Iris pigment epithelial cell (primary cell): ENCODE data around the gene RNF220.
"Not testable (repeated sequence)": the region's sequence is repeated elsewhere in the genome, so short reads cannot be mapped to it uniquely, and the experiment has no call there.

ENCODE experiments used
- DNase-seq: peaks from one replicate; pipeline ENCODE4 v3.0.0-alpha.2; 2011; ENCODE audit warnings: low read depth

The RNF220 gene

DNA sequence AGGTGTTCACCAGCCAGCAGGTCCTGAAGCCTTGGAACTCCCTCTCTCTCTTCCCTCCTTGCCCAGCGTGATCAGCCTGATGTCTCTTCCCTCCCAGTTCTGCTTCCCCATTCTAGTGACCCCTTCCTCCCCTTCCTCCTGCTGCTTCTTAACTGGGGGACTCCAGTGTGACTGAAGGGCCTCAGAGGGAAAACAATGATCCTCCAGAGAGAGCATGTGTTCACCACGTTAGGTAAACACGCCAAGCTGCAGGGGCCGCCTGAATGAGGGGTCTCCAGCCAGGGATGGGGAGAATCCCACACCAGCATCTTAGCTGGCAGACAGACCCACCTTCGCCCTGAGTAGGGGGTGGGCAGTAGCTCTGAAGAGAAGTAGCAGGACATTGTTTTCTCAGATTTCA, 144.5 kb downstream of the RNF220 start:
- no peak for DNase-seq

DNA sequence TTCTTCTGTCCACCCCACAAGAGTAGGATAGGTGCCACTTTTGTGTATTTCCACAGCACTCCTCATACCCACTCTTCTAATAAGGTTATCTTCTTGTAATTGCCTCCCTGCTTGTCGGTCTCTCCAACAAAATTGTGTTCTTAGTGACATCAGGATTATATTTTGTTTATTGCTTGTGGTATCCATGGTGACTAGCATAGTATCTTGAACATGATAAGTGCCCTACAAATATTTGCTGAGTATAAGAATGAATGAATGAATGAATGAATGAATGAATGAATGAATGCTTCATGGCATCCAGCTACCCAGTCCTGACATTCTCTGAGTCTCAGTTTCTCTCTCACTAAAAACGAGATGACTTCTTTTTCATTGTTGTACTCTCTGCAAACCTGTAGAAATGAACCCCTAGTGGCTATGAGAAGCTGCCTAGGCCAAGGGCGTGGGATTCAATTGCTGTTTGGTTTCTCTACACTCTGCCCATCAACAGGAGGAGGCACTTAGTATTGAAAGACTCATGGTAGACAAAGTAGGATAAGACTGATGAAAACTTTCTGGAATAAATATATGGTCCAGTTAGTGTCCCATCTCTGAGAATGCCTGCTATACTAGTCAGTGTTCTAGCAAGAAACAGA, 148.2 kb downstream of the RNF220 start:
- DNase-seq = no peak

DNA sequence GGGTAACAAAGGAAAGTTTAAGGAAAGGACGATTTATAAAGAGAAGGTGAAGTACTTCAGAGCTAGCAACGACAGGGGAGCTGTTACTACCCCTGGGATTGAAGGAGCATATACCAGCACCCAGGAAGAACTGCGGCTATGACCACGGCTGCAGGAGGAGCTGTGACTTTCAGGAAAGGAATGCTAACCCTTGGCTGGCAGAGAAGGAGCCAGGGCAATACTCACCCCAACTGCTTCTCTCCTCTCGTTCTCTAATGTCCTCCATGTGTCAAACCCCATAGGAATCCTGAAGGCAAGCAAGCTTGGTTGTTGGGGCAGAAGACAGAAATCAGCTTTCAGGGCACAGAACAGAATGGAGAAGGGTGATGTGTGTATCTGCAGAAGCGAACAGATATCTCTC, 148.7 kb downstream of the RNF220 start:
- DNase-seq = peak; percentile 24

DNA sequence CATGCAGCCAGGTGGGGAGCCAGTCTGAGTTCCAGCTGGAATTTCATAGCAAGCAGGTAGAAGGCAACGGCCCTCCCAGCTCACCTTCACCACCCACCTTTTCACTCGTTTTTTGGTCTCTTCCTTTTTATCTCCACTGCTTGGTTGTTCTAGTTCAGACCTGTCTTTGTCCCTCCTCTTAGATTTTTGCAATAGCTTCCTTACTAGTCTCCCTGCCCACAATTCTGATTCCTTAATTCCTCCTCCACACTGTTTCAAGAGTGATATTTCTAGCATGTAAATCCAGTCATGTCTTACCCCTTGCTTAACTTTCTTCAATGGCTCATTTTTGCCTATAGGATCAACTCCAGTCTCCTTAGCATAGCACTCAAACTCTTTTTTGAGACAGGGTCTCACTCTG, 149.7 kb downstream of the RNF220 start:
- no peak for DNase-seq

DNA sequence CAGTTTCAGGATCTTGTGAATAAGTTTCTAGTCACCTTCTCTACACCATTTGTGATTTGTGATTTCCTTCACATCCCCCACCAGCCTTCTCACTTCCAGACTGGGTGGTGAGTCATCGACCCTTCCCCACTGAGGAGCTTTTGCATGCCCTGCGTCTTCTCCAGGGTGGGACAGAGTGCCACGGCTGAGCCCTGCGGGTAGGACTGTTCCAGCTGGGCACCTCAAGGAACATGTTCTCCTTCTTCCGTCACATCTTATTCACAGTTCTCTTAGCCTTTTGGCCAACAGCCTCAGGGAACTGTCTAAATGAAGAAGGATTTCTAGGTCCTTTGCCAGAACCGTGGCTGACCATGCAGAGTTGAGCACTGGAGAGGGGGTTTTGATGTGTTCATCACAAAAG, 152.7 kb downstream of the RNF220 start:
- DNase-seq = peak; percentile 8

DNA sequence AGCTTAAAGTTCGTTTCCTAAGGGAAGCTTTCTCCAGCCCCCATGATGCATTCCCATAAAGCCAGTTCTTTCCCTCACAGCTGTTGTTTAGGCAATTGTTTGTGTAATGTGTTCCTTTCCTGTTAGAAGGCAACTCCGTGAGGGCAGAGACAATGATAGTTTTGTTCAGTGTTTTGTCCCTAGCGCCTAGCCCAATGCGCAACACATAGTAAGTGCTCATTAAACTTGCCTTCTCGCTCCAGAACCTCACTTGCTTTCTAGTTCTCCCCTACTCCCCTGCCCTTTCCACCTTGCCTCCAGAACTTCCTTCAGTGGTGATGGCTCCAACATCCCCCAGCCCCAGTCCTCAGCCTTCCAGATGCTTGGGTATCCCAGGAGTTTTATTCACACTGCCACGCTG, 153.8 kb downstream of the RNF220 start:
- no peak for DNase-seq

DNA sequence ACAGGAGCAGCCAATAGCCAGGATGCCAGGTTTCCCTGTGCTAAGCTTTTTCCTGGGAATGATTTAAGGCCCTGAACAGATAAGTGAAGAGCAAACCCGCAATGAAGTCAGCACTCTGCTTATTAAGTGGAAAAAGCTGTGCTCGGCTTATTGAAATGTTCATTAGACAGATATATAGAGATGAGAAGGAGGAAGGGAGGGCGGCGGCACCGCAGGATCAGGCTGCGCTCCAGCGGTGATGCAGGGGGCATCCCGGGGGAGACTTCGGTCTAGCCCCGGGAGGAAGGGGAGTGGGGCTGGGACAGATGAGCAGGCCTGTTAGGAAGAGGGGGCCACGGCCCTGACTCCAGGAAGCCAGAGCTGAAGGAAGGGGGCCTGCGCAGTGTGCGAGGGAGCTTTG, 154.3 kb downstream of the RNF220 start:
- no peak for DNase-seq

DNA sequence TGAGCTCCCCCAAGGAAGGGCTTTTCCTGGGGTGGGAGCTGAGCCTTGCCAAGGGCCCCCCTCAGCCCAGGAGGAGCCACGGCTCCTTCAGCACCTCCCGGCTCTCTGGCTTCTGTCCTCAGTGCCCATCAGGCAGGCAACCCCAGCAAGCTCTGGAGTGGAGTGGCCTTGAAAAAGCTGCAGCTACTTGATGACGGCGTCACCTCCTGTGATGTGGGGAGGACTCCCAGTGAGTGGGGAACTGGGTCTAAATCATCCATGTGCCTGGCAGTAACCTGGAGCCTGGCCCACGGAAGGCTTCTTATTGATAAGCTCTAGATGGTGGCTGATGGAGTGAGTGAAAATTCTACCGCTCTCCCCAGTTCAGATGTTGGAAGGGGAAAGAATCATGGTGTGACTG, 154.9 kb downstream of the RNF220 start:
- no peak for DNase-seq

DNA sequence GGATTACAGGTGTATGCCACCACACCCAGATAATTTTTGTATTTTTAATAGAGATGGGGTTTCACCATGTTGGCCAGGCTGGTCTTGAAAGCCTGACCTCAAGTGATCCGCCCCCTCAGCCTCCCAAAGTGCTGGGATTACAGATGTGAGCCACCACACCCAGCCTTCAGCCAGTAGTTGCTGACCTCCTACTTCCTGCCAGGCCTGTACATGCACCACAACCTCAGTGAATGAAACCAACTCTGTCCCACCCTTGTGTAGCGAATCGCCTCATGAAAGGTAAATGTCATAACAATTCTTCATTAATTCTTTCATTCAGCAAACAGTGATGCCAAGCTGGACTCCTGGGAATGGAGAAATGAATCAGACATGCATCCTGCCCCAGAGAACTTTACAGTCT, 155.6 kb downstream of the RNF220 start:
- not testable (repeated sequence) for DNase-seq

DNA sequence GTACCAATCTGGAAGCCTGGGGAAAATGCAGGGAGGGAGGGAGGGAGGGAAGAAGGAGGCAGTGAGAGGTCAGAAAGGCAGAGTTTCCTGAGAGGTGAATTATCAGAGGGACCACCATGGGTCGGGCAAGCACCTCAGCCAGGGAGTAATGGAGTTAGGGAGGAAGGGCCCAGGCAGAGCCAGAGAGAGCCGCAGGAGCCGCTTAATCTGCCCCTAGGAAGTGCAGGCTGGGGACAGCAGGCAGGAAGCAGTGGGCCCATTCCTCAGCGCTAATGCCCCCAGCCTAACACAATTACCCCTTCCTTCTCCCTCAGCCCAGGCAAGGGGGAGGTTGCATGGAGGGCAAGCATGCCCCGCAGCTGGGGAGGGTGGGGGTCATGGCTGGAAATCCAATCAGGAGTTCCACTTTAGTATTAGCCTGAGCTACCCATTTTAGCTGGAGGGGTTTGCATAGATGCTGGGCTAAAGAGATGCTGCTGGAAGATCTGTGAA, 160.2 kb downstream of the RNF220 start:
- no peak for DNase-seq

DNA sequence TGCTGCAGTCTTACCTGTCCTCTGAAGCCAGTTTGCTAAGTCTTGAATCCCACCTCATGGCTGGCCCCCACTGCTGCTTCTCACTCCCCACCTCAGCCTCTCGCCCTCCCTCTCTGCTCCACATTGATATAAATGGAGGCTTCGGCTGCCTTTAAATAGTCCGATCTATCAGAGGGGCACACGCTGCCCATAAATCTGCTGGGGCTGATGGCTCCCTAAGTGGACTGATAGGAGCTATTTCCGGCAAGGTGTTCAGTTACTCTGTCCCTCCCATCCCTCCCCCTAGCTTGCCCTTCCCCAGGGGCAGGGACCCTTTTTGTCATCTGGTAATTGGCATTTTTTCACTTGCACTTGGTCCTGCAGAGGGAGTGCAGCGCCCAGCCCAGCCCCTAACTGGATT, 160.8 kb downstream of the RNF220 start:
- no peak for DNase-seq

DNA sequence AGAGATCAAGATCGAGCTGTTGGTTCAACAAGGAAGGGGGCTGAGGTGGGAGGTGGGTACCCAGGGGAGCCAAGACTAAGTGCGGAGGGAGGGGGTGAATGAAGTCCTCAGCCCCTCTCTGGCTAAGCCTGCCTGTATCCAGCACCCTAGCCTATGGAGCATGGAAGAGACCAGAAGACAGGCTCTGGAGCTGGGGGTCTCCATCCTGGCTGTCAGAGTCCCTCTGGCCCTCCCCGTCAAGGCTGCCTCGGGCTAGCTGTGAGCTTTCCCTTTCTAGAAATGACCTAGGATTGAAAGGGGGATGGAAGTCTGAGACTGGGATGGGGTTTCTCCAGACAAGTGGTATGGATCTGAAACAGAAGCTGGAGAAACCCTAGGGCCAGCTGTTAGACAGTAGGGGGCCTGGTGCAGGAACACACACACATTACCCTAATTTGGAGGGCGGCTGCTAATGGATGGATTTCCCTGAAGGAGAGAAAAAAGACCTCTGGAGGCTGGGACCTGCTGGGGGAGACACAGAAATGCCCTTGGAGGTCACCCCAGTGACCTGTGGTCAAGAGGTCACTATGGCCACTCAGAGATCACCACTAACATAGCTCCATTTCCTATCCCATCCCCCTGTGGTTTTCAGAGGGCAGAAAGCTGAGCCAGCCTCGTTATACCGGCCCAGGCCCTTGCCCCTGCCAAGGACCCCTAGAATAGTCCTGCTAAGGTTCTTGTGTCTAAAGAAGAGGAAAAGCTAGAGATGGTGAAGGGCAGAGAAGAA, 161.4 kb downstream of the RNF220 start:
- no peak for DNase-seq

DNA sequence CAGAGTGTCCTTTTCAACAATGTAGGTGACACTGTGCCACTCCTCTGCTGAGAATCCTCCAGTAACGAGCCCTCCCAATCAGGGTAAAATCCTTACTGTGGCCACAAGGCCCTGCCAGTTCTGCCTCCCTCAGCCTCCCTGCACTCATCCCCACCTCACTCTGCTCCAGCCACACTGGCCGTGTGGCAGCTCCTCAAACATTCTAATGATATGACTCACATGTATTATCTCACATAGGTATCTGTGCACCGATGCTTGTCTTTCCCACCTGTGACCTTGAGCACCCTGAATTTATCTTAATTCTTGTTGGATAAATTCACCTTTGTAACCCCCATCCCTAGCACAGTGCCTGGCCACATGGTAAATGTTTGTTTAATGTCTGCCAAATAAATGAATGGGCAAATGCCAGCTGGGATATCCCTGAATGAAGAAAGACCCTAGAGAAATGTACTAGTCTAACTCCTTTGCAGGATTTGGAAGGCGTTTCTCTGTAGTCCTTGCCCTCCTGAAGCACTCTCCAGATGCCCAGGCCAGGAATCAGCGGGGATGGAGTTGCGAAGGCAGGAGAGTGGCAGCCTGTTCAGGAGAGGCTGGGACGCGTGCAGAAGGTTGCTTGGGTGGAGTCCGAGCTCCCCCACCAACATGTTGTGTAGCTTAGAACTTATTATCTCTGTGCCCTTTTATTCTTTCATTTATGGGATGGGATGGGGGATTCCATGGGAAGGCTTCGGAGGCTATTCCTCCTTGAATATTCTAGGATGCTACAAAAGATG, 163.3 kb downstream of the RNF220 start:
- DNase-seq = no peak

DNA sequence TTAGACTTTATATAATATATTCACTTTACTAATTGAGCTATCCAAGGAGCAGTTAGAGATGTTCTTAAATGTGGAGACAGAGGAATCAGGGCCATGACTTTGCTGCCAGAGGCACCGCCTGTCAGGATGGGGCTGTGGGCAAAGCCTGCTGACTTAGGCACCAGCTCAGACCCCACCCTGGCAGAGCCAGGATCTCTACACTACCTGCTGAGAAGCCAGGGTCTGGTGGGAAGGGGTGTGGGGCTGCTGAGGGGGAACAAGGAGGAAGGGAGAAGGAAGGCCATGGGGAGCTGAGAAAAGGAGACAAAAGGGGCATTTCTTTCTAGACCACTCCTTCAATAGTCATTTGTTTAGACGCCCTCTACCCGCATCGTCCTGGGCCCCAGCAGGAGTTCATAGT, 164.4 kb downstream of the RNF220 start:
- DNase-seq = no peak

DNA sequence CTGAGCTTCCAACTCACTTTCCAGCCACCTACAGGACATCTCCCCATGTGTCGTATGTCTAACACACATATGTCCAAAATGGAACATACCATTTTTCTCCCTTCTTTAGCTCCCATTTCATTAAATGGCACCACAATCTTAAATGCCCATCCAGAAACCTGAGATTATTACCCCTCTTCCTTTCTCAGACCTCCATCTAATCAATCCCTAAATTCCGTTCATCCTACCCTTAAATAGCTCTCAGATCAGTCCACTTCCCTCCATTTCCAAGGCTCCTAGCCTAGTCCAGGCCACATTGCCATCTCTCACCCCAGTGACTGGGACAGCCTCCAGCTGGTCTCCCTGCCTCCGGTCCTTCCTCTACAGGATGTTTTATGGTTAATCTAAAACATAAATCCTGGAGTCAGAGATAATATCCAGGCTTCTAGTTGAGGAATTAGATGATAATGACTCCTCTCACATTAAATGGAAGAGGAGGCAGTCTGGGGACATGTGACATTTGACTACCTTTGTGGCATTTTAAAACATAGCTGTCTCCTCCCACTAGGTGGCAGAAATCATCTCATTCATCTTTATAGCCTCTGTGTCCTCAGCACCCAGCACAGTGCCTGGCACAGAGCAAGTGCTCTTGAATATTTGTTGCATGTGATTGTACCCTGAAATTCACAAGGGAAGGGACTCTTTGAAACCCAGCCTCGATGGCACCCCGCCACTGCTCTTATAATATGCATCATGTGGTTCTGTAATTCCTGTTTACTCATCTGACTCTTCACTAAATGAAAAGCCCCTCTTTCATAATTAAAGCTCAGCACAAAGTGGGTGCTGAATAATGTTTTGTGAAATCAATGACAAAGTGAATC, 166.9 kb downstream of the RNF220 start:
- no peak for DNase-seq

DNA sequence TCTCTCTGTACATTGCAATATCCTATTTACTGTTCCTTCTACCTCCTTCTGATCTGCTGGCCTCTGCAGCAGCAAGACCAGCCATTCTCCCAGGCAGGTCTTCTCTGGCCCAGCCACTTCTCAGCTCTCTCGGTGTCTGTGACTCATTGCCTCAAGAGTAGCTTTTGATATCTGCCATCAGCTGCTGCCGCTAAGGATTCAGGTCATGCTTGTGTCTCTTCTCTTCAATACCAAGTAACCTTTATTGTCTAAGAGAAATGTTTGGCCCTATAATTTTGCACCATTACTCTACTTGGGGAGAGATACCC, 167.5 kb downstream of the RNF220 start:
- no peak for DNase-seq

DNA sequence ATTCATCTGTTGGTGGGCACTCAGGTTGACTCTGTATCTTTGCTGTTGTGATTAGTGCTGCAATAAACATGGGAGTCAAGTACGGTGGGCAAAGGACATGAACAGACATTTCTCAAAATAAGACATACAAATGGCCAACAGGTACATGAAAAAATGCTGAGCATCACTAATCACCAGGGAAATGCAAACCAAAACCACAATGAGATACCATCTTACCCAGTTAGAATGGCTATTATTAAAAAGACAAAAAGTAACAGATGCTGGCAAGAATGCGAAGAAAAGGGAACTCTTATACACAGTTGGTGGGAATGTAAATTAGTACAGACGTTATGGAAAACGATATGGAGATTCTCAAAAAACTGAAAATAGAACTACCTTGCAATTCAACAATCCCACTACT, 170.3 kb downstream of the RNF220 start:
- DNase-seq = no peak

DNA sequence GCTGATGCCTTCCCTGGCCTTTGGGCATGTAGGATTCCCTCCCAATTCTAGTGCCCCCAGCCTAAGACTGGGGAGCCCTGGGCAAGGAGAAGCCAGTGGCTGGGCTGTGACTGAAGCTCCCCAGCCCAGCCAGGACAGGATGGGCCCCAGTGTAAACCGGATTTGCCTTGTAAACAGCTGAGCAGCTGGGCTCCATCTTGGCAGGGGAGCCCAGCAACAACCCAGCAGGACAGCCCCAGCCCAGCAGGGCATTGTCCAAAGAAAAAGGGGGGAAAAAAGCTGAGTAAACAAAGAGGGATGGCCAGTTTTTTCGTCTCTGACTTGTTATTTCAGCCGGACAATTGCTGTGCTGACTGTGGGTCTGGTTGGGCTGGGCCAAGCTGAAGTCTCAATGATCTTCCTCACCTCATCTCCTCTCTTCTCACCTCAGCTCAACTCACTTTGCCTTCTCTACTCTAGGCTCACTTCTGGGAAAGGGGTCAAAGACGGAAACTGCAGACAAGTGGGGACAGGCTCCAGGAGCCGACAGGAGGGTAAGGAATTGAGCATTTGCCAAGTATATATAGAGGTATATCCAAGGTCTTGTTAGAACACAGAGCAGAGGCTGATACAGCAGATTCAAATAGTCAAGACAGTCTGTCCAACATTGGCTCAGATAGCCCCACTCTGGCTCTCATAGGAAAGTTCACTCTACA, 171.5 kb downstream of the RNF220 start:
- DNase-seq = no peak

DNA sequence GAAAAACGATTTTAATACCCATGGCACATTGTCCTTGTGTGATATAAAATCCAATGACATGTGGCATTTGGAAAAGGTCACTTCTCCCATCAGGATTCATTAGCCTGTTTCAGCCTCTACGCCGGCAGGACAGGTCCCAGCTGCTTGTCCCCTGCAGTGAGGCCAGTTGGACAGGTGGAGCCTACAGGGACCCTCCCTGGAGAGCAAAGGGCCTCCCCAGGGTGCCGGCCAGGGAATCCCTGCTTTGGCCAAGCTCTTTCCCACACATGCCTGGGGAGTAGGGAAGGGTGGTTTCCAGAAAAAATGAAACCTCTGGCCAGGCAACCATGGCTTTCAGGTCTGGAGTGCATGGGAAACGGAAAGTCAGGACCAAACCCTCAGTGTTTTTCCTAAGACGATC, 176.2 kb downstream of the RNF220 start:
- DNase-seq = no peak

DNA sequence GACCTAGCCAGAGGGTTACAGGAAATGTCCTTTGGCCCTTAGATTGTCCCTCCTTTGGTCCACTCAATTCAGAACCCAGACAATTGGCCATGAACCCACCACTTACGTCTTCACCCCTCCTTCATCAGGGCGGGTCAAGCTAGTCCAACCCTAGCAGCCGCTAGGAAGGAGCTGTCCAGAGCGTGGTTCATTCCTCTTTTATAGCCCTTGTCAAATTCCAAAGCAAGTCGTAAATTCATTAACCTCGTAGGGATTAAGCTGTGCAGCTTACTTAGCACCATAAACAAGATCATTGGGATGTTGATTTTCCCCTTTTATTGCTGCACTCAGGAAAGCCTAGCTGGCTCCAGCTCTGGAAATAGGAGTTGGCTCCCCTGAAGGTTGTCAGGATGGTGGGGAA, 179.1 kb downstream of the RNF220 start:
- DNase-seq = no peak

DNA sequence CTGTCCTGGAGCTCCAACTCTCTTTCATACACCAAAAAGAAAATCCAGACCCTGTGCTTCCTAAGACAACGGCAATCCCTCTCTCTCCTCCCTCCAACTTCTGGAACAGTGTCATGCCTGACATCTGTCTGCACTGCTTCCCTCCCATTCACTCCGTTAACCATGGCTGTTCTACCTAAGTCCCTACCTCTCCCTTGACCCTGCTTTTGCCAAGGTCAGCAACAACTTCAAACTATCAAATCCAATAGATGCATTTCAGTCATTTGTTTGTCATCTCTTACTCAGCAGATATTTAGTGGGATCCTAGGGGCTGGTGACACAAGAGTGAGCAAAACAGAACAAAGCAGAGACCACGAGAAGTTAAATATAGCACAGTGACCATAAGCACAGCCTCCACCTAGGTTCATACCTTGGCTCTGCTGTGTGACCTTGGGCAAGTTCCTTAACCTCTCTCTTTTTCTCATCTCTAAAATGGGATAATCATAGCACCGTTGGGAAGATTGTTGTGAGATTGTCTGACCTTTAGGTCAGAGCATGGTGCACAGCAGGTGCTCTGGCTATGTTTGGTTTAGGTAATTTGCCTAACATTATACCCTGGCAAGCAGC, 180.4 kb downstream of the RNF220 start:
- DNase-seq = no peak
